Activated CD8-positive, alpha-beta T cell treated with anti-CD3 and anti-CD28 coated beads for 36 hours (primary cell): ENCODE results near the gene ACSF3. TPM values are rescaled to one million over a fixed set of nuclear protein-coding genes. Genes with fewer than 3 reads are reported as not detected.

ENCODE experiments used
- ATAC-seq: fragments of 200-7000 bp; cut with Tn5 transposase; one replicate; pipeline ENCODE4 v1.10.0; 2021; ENCODE audit warnings: mild to moderate bottlenecking, moderate library complexity
- CTCF ChIA-PET: fragments of 350-600 bp; sonication (Branson Sonifier 250); formaldehyde crosslinking; loops from one replicate; lab custom pipeline; 2021; ENCODE audit warnings: antibody characterized with exemption; lab: Charles Lee
- POLR2A ChIA-PET: fragments of 350-600 bp; sonication (Branson Sonifier 250); formaldehyde crosslinking; loops from one replicate; lab custom pipeline; 2021; ENCODE audit warnings: antibody characterized with exemption; lab: Charles Lee
- DNase-seq: peaks from one replicate; pipeline ENCODE4 v3.0.0-alpha.2; 2020
- H3K27ac Mint-ChIP-seq: one replicate; pipeline ENCODE4 v1.8.0; 2021; ENCODE audit warnings: mild to moderate bottlenecking, mixed read lengths
- H3K27me3 Mint-ChIP-seq: one replicate; pipeline ENCODE4 v1.8.0; 2021; ENCODE audit warnings: mixed read lengths
- H3K36me3 Mint-ChIP-seq: one replicate; pipeline ENCODE4 v1.8.0; 2021; ENCODE audit warnings: low read depth, mixed read lengths
- H3K4me1 Mint-ChIP-seq: one replicate; pipeline ENCODE4 v1.8.0; 2021; ENCODE audit warnings: low read depth, mixed read lengths
- H3K4me3 Mint-ChIP-seq: one replicate; pipeline ENCODE4 v1.8.0; 2021; ENCODE audit warnings: mild to moderate bottlenecking, moderate library complexity, mixed read lengths
- H3K9me3 Mint-ChIP-seq: one replicate; pipeline ENCODE4 v1.8.0; 2021; ENCODE audit warnings: mixed read lengths
- CTCF ChIP-seq: fragments of 200-600 bp; IDR thresholded peaks from one replicate; pipeline ENCODE4 v1.8.0; 2022; ENCODE audit warnings: antibody characterized with exemption, mild to moderate bottlenecking
- intact Hi-C: fragments of 100-400 bp; cut with micrococcal nuclease; formaldehyde crosslinking; loops from one replicate; pipeline ENCODE4 v1.10.0; 2022
- total RNA-seq, 2 experiments: library from RNA; stranded (reverse); gene quantifications; one replicate each; pipeline ENCODE4 v1.2.3, GENCODE V29; 2021

The ACSF3 gene
- total RNA-seq, 2 experiments from 2014 or later = 44.6 to 45.9 TPM

GRCh38 chr16:89102041-89102471, 8.4 kb downstream of the ACSF3 start:
- ATAC-seq (no peak), DNase-seq (no peak)
- ChIA-PET POLR2A (interaction anchor here (1.2 to 1.4 kb wide), 2 partner anchors 16 to 244 kb away, joined by 3 read pairs; no protein-coding TSS in a partner anchor), CTCF (no interaction called here)
- H3K9me3 Mint-ChIP-seq = no peaks in the 10 kb centered on the region
- intact Hi-C loops = no loop called here
- H3K27me3 Mint-ChIP-seq = no peaks in the 10 kb centered on the region
- no peak for TF ChIP-seq CTCF
- H3K4me1 Mint-ChIP-seq = peaks cover 48% of the 10 kb centered on the region
- H3K27ac Mint-ChIP-seq = peak overlapping the region; percentile 64
- H3K4me3 Mint-ChIP-seq = no peak overlapping the region
- H3K36me3 Mint-ChIP-seq = peaks cover 53% of the 10 kb centered on the region

- H3K4me1 Mint-ChIP-seq = peaks cover 44% of the 10 kb centered on the region
- no peaks in the 10 kb centered on the region for H3K9me3 Mint-ChIP-seq
- H3K36me3 Mint-ChIP-seq = peaks cover 53% of the 10 kb centered on the region
- H3K4me3 Mint-ChIP-seq = no peak overlapping the region
- ATAC-seq (no peak), DNase-seq (no peak)
- no peak for TF ChIP-seq CTCF
- intact Hi-C loops = no loop called here
- H3K27me3 Mint-ChIP-seq = no peaks in the 10 kb centered on the region
- CTCF ChIA-PET = interaction anchor here (0.6 kb wide), 1 partner anchor 13 kb away, joined by 3 read pairs; no protein-coding TSS in a partner anchor
- peak overlapping the region; percentile 11 for H3K27ac Mint-ChIP-seq
- POLR2A ChIA-PET = interaction anchor here (1.2 to 1.4 kb wide), 2 partner anchors 16 to 245 kb away, joined by 3 read pairs; no protein-coding TSS in a partner anchor
Measured at GRCh38 chr16:89102481-89103073, 8.9 kb downstream of the ACSF3 start.

- Mint-ChIP-seq H3K27ac (peak overlapping the region; percentile 11), H3K4me1 (peaks cover 38% of the 10 kb centered on the region)
- POLR2A ChIA-PET = interaction anchor here (1.2 to 1.6 kb wide), 3 partner anchors 10 to 245 kb away, joined by 3 to 4 read pairs (median 3); no protein-coding TSS in a partner anchor
Measured at GRCh38 chr16:89103156-89103555, 9.5 kb downstream of the ACSF3 start.

GRCh38 chr16:89103781-89104180, 10.1 kb downstream of the ACSF3 start:
- H3K27me3 Mint-ChIP-seq = no peaks in the 10 kb centered on the region
- intact Hi-C loops = no loop called here
- H3K4me1 Mint-ChIP-seq = peaks cover 32% of the 10 kb centered on the region
- DNase-seq (no peak), ATAC-seq (no peak)
- H3K9me3 Mint-ChIP-seq = no peaks in the 10 kb centered on the region
- no peak overlapping the region for H3K27ac Mint-ChIP-seq
- H3K4me3 Mint-ChIP-seq = no peak overlapping the region
- POLR2A ChIA-PET = interaction anchor here (1.6 kb wide), 1 partner anchor 11 kb away, joined by 4 read pairs; no protein-coding TSS in a partner anchor
- H3K36me3 Mint-ChIP-seq = peaks cover 54% of the 10 kb centered on the region
- TF ChIP-seq CTCF = no peak
- CTCF ChIA-PET = no interaction called here

More at GRCh38 chr16:89103156-89103555, 9.5 kb downstream of the ACSF3 start:
- Mint-ChIP-seq H3K27me3 (no peaks in the 10 kb centered on the region), H3K4me3 (no peak overlapping the region), H3K9me3 (no peaks in the 10 kb centered on the region), H3K36me3 (peaks cover 54% of the 10 kb centered on the region)
- CTCF ChIA-PET = no interaction called here
- ATAC-seq (no peak), DNase-seq (no peak)
- no peak for TF ChIP-seq CTCF
- intact Hi-C loops = no loop called here

GRCh38 chr16:89104303-89104702, 10.7 kb downstream of the ACSF3 start:
- Mint-ChIP-seq H3K27ac (no peak overlapping the region), H3K36me3 (peaks cover 52% of the 10 kb centered on the region), H3K4me3 (no peak overlapping the region), H3K27me3 (no peaks in the 10 kb centered on the region), H3K9me3 (no peaks in the 10 kb centered on the region), H3K4me1 (peaks cover 30% of the 10 kb centered on the region)
- no peak for TF ChIP-seq CTCF
- DNase-seq (no peak), ATAC-seq (no peak)
- POLR2A ChIA-PET = interaction anchor here (1.6 kb wide), 1 partner anchor 11 kb away, joined by 4 read pairs; no protein-coding TSS in a partner anchor
- intact Hi-C loops = no loop called here
- CTCF ChIA-PET = no interaction called here
